WTC11 (cell line): ENCODE measurements around the gene APLN. TPM values are rescaled to one million over a fixed set of nuclear protein-coding genes. Genes with fewer than 3 reads are reported as not detected.

ENCODE experiments used
- ATAC-seq: fragments of 200-7000 bp; cut with Tn5 transposase; 2 replicates; pipeline ENCODE4 v1.10.0; 2021; ENCODE audit warnings: mild to moderate bottlenecking, moderate library complexity
- CTCF ChIA-PET: fragments of 300-600 bp; sonication (Branson Sonifier 250); formaldehyde crosslinking; loops from one replicate; lab custom pipeline; 2021; ENCODE audit warnings: antibody characterized with exemption; lab: Charles Lee
- POLR2A ChIA-PET: fragments of 350-600 bp; sonication (Branson Sonifier 250); formaldehyde crosslinking; loops from one replicate; lab custom pipeline; 2021; ENCODE audit warnings: antibody characterized with exemption; lab: Charles Lee
- DNase-seq: peaks from one replicate; pipeline ENCODE4 v3.0.0; 2021; ENCODE audit warnings: low spot score
- H3K27ac Mint-ChIP-seq: 2 replicates; pipeline ENCODE4 v1.8.0; 2021; ENCODE audit warnings: mixed read lengths
- H3K27me3 Mint-ChIP-seq: 2 replicates; pipeline ENCODE4 v1.8.0; 2021; ENCODE audit warnings: low read depth, mild to moderate bottlenecking, moderate library complexity, mixed read lengths
- H3K36me3 Mint-ChIP-seq: 2 replicates; pipeline ENCODE4 v1.8.0; 2021; ENCODE audit warnings: mixed read lengths
- H3K4me1 Mint-ChIP-seq: 2 replicates; pipeline ENCODE4 v1.8.0; 2022; ENCODE audit warnings: mixed read lengths
- H3K4me3 Mint-ChIP-seq: 2 replicates; pipeline ENCODE4 v1.8.0; 2021; ENCODE audit warnings: mild to moderate bottlenecking, moderate library complexity, mixed read lengths
- H3K9me3 Mint-ChIP-seq: 2 replicates; pipeline ENCODE4 v1.8.0; 2021; ENCODE audit warnings: mixed read lengths
- AR ChIP-seq: fragments of 250-450 bp; sonication (Bioruptor Pico); IDR thresholded peaks from 2 replicates; pipeline ENCODE4 v1.9.0; 2021; ENCODE audit warnings: mild to moderate bottlenecking
- ARID4B ChIP-seq: sonication (generic); formaldehyde crosslinking; IDR thresholded peaks from 2 replicates; pipeline ENCODE4 v1.8.0; 2023; ENCODE audit warnings: missing genetic modification reagents, mild to moderate bottlenecking, borderline replicate concordance
- ATF1 ChIP-seq: sonication (generic); formaldehyde crosslinking; IDR thresholded peaks from 2 replicates; pipeline ENCODE4 v1.8.1; 2023; ENCODE audit warnings: mild to moderate bottlenecking, moderate library complexity, missing genetic modification reagents
- ATF3 ChIP-seq: sonication (generic); formaldehyde crosslinking; conservative IDR thresholded peaks from 2 replicates; pipeline ENCODE4 v1.8.1; 2022; ENCODE audit warnings: mild to moderate bottlenecking, missing genetic modification reagents
- CREB1 ChIP-seq: sonication (generic); formaldehyde crosslinking; IDR thresholded peaks from 2 replicates; pipeline ENCODE4 v1.8.0; 2023; ENCODE audit warnings: mild to moderate bottlenecking, missing genetic modification reagents
- ESRRA ChIP-seq: sonication (generic); formaldehyde crosslinking; IDR thresholded peaks from 2 replicates; pipeline ENCODE4 v1.8.1; 2022; ENCODE audit warnings: mild to moderate bottlenecking, missing genetic modification reagents, borderline replicate concordance
- FOXJ3 ChIP-seq: sonication (generic); formaldehyde crosslinking; IDR thresholded peaks from 2 replicates; pipeline ENCODE4 v1.9.0; 2021; ENCODE audit warnings: missing genetic modification reagents, mild to moderate bottlenecking, borderline replicate concordance
- FOXK1 ChIP-seq: sonication (generic); formaldehyde crosslinking; IDR thresholded peaks from 2 replicates; pipeline ENCODE4 v1.8.0; 2022; ENCODE audit warnings: mild to moderate bottlenecking, moderate library complexity, missing genetic modification reagents
- MAX ChIP-seq: sonication (generic); formaldehyde crosslinking; IDR thresholded peaks from 2 replicates; pipeline ENCODE4 v1.8.0; 2022; ENCODE audit warnings: mild to moderate bottlenecking, missing genetic modification reagents
- NFATC4 ChIP-seq: fragments of 250-450 bp; sonication (Bioruptor Pico); IDR thresholded peaks from 2 replicates; pipeline ENCODE4 v1.9.0; 2021; ENCODE audit warnings: mild to moderate bottlenecking
- PRRX2 ChIP-seq: fragments of 250-450 bp; sonication (Bioruptor Pico); IDR thresholded peaks from 2 replicates; pipeline ENCODE4 v1.8.0; 2021; ENCODE audit warnings: mild to moderate bottlenecking
- TEAD4 ChIP-seq: sonication (generic); formaldehyde crosslinking; IDR thresholded peaks from 2 replicates; pipeline ENCODE4 v1.8.0; 2022; ENCODE audit warnings: mild to moderate bottlenecking, missing genetic modification reagents
- ZNF317 ChIP-seq: sonication (generic); formaldehyde crosslinking; IDR thresholded peaks from 2 replicates; pipeline ENCODE4 v1.8.1; 2023; ENCODE audit warnings: low read depth, mild to moderate bottlenecking, moderate library complexity, missing genetic modification reagents, borderline replicate concordance
- ZNF396 ChIP-seq: fragments of 250-450 bp; sonication (Bioruptor Pico); IDR thresholded peaks from 2 replicates; pipeline ENCODE4 v1.8.0; 2021; ENCODE audit warnings: mild to moderate bottlenecking, moderate library complexity, borderline replicate concordance
- ZNF532 ChIP-seq: fragments of 250-450 bp; sonication (Bioruptor Pico); IDR thresholded peaks from 2 replicates; pipeline ENCODE4 v1.9.0; 2021; ENCODE audit warnings: mild to moderate bottlenecking, borderline replicate concordance
- total RNA-seq: library from RNA; stranded (reverse); gene quantifications from 3 replicates; pipeline ENCODE4 v1.2.3, GENCODE V29; 2021

The APLN gene
- total RNA-seq, 1 experiment from 2014 or later: 4.2 TPM

GRCh38 chrX:129686422-129686948 lies 31.7 kb upstream of the APLN start (continued):
- no peak for TF ChIP-seq AR (CRISPR knock-in tag)

- ATAC-seq (no peak), DNase-seq (no peak)
- TF ChIP-seq ZNF396 (CRISPR knock-in tag) (no peak), NFATC4 (CRISPR knock-in tag) (no peak), ZNF317 (CRISPR knock-in tag) (no peak), ATF1 (CRISPR knock-in tag) (no peak), TEAD4 (no peak), ATF3 (no peak), ARID4B (CRISPR knock-in tag) (no peak), MAX (CRISPR knock-in tag) (no peak), ESRRA (no peak), CREB1 (CRISPR knock-in tag) (no peak), FOXJ3 (CRISPR knock-in tag) (no peak), FOXK1 (CRISPR knock-in tag) (no peak), PRRX2 (no peak), ZNF532 (CRISPR knock-in tag) (no peak)
- Mint-ChIP-seq H3K27ac (no peak overlapping the region), H3K27me3 (peaks cover 5% of the 10 kb centered on the region), H3K4me1 (peaks cover 19% of the 10 kb centered on the region), H3K4me3 (no peak overlapping the region), H3K36me3 (no peaks in the 10 kb centered on the region), H3K9me3 (peaks cover 4% of the 10 kb centered on the region; the same call in 1 of the 2 replicates)
- ChIA-PET POLR2A (no interaction called here), CTCF (no interaction called here)
Observed at GRCh38 chrX:129682979-129683378, 28.2 kb upstream of the APLN start.
